GM21723 (cell line): ENCODE data around the gene BOD1.

Source experiments
- ATAC-seq: cut with Tn5 transposase; IDR thresholded peaks from one replicate; pipeline ENCODE4 v1.9.1; 2021; ENCODE audit warnings: mild to moderate bottlenecking, moderate library complexity; ENCODE audit not compliant: unreplicated experiment

Gene BOD1

GRCh38 chr5:173642191-173642816, 25.9 kb upstream of the BOD1 start:
- no peak for ATAC-seq

- ATAC-seq = no peak
Observed at GRCh38 chr5:173640156-173640804, 23.8 kb upstream of the BOD1 start.

- no peak for ATAC-seq
Observed at GRCh38 chr5:173638126-173639040, 21.9 kb upstream of the BOD1 start.

GRCh38 chr5:173637340-173637739, 20.9 kb upstream of the BOD1 start:
- no peak for ATAC-seq

GRCh38 chr5:173634465-173634983, 18.1 kb upstream of the BOD1 start:
- no peak for ATAC-seq

- no peak for ATAC-seq
Observed at GRCh38 chr5:173633304-173633703, 16.9 kb upstream of the BOD1 start.

GRCh38 chr5:173631478-173631877, 15.0 kb upstream of the BOD1 start:
- ATAC-seq = no peak

GRCh38 chr5:173630724-173631365, 14.4 kb upstream of the BOD1 start:
- no peak for ATAC-seq

- ATAC-seq = no peak
Observed at GRCh38 chr5:173629628-173630027, 13.2 kb upstream of the BOD1 start.

GRCh38 chr5:173628501-173628900, 12.1 kb upstream of the BOD1 start:
- no peak for ATAC-seq

- ATAC-seq = no peak
Observed at GRCh38 chr5:173627860-173628392, 11.5 kb upstream of the BOD1 start.

GRCh38 chr5:173627271-173627670, 10.8 kb upstream of the BOD1 start:
- ATAC-seq = no peak

GRCh38 chr5:173626505-173626820, 10.0 kb upstream of the BOD1 start:
- ATAC-seq = no peak

- peak; percentile 72 for ATAC-seq
Observed at GRCh38 chr5:173625673-173626504, 9.4 kb upstream of the BOD1 start.

GRCh38 chr5:173625261-173625660, 8.8 kb upstream of the BOD1 start:
- no peak for ATAC-seq

GRCh38 chr5:173624282-173624681, 7.8 kb upstream of the BOD1 start:
- ATAC-seq = no peak

- ATAC-seq = no peak
Observed at GRCh38 chr5:173623789-173624188, 7.3 kb upstream of the BOD1 start.

- ATAC-seq = no peak
Observed at GRCh38 chr5:173623296-173623771, 6.9 kb upstream of the BOD1 start.

- no peak for ATAC-seq
Observed at GRCh38 chr5:173622183-173623047, 6.0 kb upstream of the BOD1 start.
